Stimulated activated CD8-positive, alpha-beta memory T cell treated with anti-CD3 and anti-CD28 coated beads, Interleukin-15, amount 100 ng/mL, for 1 hour (primary cell): ENCODE data around the gene THEMIS.
"Not testable (repeated sequence)": the region's sequence is repeated elsewhere in the genome, so short reads cannot be mapped to it uniquely, and the experiment has no call there.

Source experiments
- DNase-seq: peaks from one replicate; pipeline ENCODE4 v3.0.0-alpha.2; 2020; ENCODE audit warnings: low read depth

Gene THEMIS

GRCh38 chr6:127725821-127726220 is 175.0 kb downstream of the THEMIS start:
- no peak for DNase-seq

- DNase-seq, result no peak
Measured at GRCh38 chr6:127718694-127719093, 182.2 kb downstream of the THEMIS start.

GRCh38 chr6:127717384-127717783 is 183.5 kb downstream of the THEMIS start:
- DNase-seq, result no peak

GRCh38 chr6:127716465-127716864 is 184.4 kb downstream of the THEMIS start:
- no peak for DNase-seq

- no peak for DNase-seq
Measured at GRCh38 chr6:127710668-127711067, 190.2 kb downstream of the THEMIS start.

- no peak for DNase-seq
Measured at GRCh38 chr6:127706216-127706615, 194.6 kb downstream of the THEMIS start.

GRCh38 chr6:127695108-127695507 is 205.8 kb downstream of the THEMIS start:
- DNase-seq, result no peak

- DNase-seq, result no peak
Measured at GRCh38 chr6:127691146-127691545, 209.7 kb downstream of the THEMIS start.

GRCh38 chr6:127690588-127690987 is 210.3 kb downstream of the THEMIS start:
- DNase-seq, result no peak

- DNase-seq, result no peak
Measured at GRCh38 chr6:127690092-127690491, 210.8 kb downstream of the THEMIS start.

GRCh38 chr6:127687490-127687889 is 213.4 kb downstream of the THEMIS start:
- DNase-seq, result not testable (repeated sequence)

GRCh38 chr6:127686084-127686483 is 214.8 kb downstream of the THEMIS start:
- no peak for DNase-seq

- no peak for DNase-seq
Measured at GRCh38 chr6:127684501-127684900, 216.4 kb downstream of the THEMIS start.
